GM19240 (cell line): Measurements from ENCODE around the gene PLTP.
A peak's percentile ranks its signal among the peaks of the same experiment; 100 is the strongest.
"Not testable (repeated sequence)": the region's sequence is repeated elsewhere in the genome, so short reads cannot be mapped to it uniquely, and the experiment has no call there.

Source experiments
- DNase-seq: peaks from one replicate; pipeline ENCODE4 v3.0.0; 2011; ENCODE audit warnings: low spot score; ENCODE audit not compliant: insufficient read length

Gene PLTP

GRCh38 chr20:45944965-45945677 lies 33.2 kb upstream of the PLTP start:
- no peak for DNase-seq

- no peak for DNase-seq
These were observed 32.4 kb upstream of the PLTP start for GRCh38 chr20:45944151-45944964.

- no peak for DNase-seq
These were observed 31.7 kb upstream of the PLTP start for GRCh38 chr20:45943613-45944012.

- no peak for DNase-seq
These were observed 28.5 kb upstream of the PLTP start for GRCh38 chr20:45940469-45940868.

GRCh38 chr20:45940053-45940452 lies 28.1 kb upstream of the PLTP start:
- DNase-seq: no peak

GRCh38 chr20:45938727-45939438 lies 26.9 kb upstream of the PLTP start:
- no peak for DNase-seq

- no peak for DNase-seq
These were observed 25.8 kb upstream of the PLTP start for GRCh38 chr20:45937765-45938164.

GRCh38 chr20:45935416-45936046 lies 23.6 kb upstream of the PLTP start:
- no peak for DNase-seq

GRCh38 chr20:45934586-45935415 lies 22.8 kb upstream of the PLTP start, which contains the start of gene PCIF1:
Gene PCIF1, plus strand, starts transcription at chr20:45934683. Its CDS starts 4,317 bp downstream, at chr20:45939000.
- peak; percentile 99 for DNase-seq

- no peak for DNase-seq
These were observed 22.2 kb upstream of the PLTP start for GRCh38 chr20:45934046-45934585.

- DNase-seq: peak; percentile 44
These were observed 21.5 kb upstream of the PLTP start for GRCh38 chr20:45933266-45934045.

- not testable (repeated sequence) for DNase-seq
These were observed 19.7 kb upstream of the PLTP start for GRCh38 chr20:45931680-45932079.

- DNase-seq: no peak
These were observed 15.3 kb upstream of the PLTP start for GRCh38 chr20:45927071-45927878.

GRCh38 chr20:45926731-45927070 lies 14.7 kb upstream of the PLTP start:
- DNase-seq: no peak

- DNase-seq: no peak
These were observed 14.0 kb upstream of the PLTP start for GRCh38 chr20:45925821-45926506.

GRCh38 chr20:45924391-45925261 lies 12.7 kb upstream of the PLTP start:
- no peak for DNase-seq
